HepG2 (cell line): ENCODE results near the gene NSF. TPM values are rescaled to one million over a fixed set of nuclear protein-coding genes. Genes with fewer than 3 reads are reported as not detected.

Experiments
- AGO1 ChIP-seq: fragments of 200-400 bp; formaldehyde crosslinking; IDR thresholded peaks from 2 replicates; pipeline ENCODE4 v1.6.1; 2017; ENCODE audit warnings: mild to moderate bottlenecking, low read depth, low read length, moderate library complexity; ENCODE audit not compliant: poor library complexity, severe bottlenecking
- DPF2 ChIP-seq: sonication (generic); formaldehyde crosslinking; IDR thresholded peaks from 2 replicates; pipeline ENCODE4 v1.4.0; 2020; ENCODE audit warnings: mild to moderate bottlenecking, low read depth, missing genetic modification reagents, borderline replicate concordance
- GZF1 ChIP-seq: sonication (generic); formaldehyde crosslinking; IDR thresholded peaks from 2 replicates; pipeline ENCODE4 v1.5.1; 2020; ENCODE audit warnings: mild to moderate bottlenecking, missing genetic modification reagents
- KAT7 ChIP-seq: IDR thresholded peaks from 2 replicates; pipeline ENCODE4 v1.6.1; 2018; ENCODE audit warnings: borderline replicate concordance, missing compliant biosample characterization
- MIER2 ChIP-seq: IDR thresholded peaks from 2 replicates; pipeline ENCODE4 v1.6.1; 2016; ENCODE audit warnings: missing biosample characterization, missing genetic modification reagents
- SALL1 ChIP-seq: sonication (generic); formaldehyde crosslinking; IDR thresholded peaks from 2 replicates; pipeline ENCODE4 v1.8.0; 2022; ENCODE audit warnings: mild to moderate bottlenecking, missing genetic modification reagents
- SRSF4 ChIP-seq: fragments of 200-400 bp; formaldehyde crosslinking; IDR thresholded peaks from one replicate; pipeline ENCODE4 v1.6.1; 2018; ENCODE audit warnings: mild to moderate bottlenecking, low read depth, low read length, moderate library complexity; ENCODE audit not compliant: poor library complexity, severe bottlenecking
- ZNF180 ChIP-seq: sonication (generic); formaldehyde crosslinking; IDR thresholded peaks from 2 replicates; pipeline ENCODE4 v1.4.0; 2020; ENCODE audit warnings: low read depth, missing genetic modification reagents, borderline replicate concordance
- ZNF724P ChIP-seq: sonication (generic); formaldehyde crosslinking; IDR thresholded peaks from 2 replicates; pipeline ENCODE4 v1.8.0; 2022; ENCODE audit warnings: missing genetic modification reagents, borderline replicate concordance
- ZSCAN20 ChIP-seq: sonication (generic); formaldehyde crosslinking; IDR thresholded peaks from 2 replicates; pipeline ENCODE4 v1.4.0; 2020; ENCODE audit warnings: missing genetic modification reagents, mild to moderate bottlenecking, borderline replicate concordance
- polyA plus RNA-seq, 8 experiments: library from polyadenylated mRNA; depleted of rRNA in 3 of 8; stranded (reverse) in 7 of 8; unstranded in 1 of 8; fragments of >200 nt; fragmentation: Illumina TruSeq in 4 of 8; extraction: Trizol in 4 of 8; gene quantifications; 2 replicates each; pipeline versions ENCODE4 v1.2.1 to v1.2.3, GENCODE V29; 2011 to 2016; ENCODE audit warnings: low read depth in 4 of 8, missing spikeins in 1 of 8, mixed read lengths in 1 of 8; ENCODE audit not compliant: insufficient read depth in 1 of 8
- total RNA-seq, 5 experiments: library from RNA; depleted of rRNA; stranded (reverse); fragments of >200 nt; fragmentation: Illumina TruSeq; extraction: Trizol; gene quantifications; 2 replicates each; pipeline ENCODE4 v1.2.3, GENCODE V29; 2016; ENCODE audit warnings: low read depth in 1 of 5
- TF ChIP-seq, protein P1 (sequence below): sonication (generic); formaldehyde crosslinking; conservative IDR thresholded peaks from 2 replicates; pipeline ENCODE4 v1.4.0; 2020; ENCODE audit warnings: missing genetic modification reagents
- TF ChIP-seq, protein P2 (sequence below): sonication (generic); formaldehyde crosslinking; IDR thresholded peaks from 2 replicates; pipeline ENCODE4 v1.8.1; 2023; ENCODE audit warnings: missing genetic modification reagents, inconsistent platforms, borderline replicate concordance
- TF ChIP-seq, protein P3 (sequence below), 2 experiments: sonication (generic) in 1 of 2; formaldehyde crosslinking in 1 of 2; IDR thresholded peaks; 2 replicates each; pipeline versions ENCODE4 v1.6.1 to v1.9.0; 2014 to 2022; ENCODE audit warnings: antibody characterized with exemption in 1 of 2, borderline replicate concordance in 1 of 2, inconsistent platforms in 1 of 2, low read depth in 1 of 2, missing genetic modification reagents in 1 of 2
- TF ChIP-seq, protein P4 (sequence below): sonication (generic); formaldehyde crosslinking; IDR thresholded peaks from 2 replicates; pipeline ENCODE4 v1.8.0; 2022; ENCODE audit warnings: missing genetic modification reagents, low read depth, mild to moderate bottlenecking, borderline replicate concordance
- TF ChIP-seq, protein P5 (sequence below), 2 experiments: IDR thresholded peaks; 2 replicates each; pipeline ENCODE4 v1.6.1; 2011 to 2012; ENCODE audit warnings: low read length in 2 of 2, borderline replicate concordance in 1 of 2, low read depth in 1 of 2, mild to moderate bottlenecking in 1 of 2, moderate library complexity in 1 of 2

The NSF gene
- total and polyA plus RNA-seq, 2 of the 13 experiments (the other 11 are each of a cell fraction or from before 2014, with no cell fraction given): 21.9 to 37.8 TPM

DNA sequence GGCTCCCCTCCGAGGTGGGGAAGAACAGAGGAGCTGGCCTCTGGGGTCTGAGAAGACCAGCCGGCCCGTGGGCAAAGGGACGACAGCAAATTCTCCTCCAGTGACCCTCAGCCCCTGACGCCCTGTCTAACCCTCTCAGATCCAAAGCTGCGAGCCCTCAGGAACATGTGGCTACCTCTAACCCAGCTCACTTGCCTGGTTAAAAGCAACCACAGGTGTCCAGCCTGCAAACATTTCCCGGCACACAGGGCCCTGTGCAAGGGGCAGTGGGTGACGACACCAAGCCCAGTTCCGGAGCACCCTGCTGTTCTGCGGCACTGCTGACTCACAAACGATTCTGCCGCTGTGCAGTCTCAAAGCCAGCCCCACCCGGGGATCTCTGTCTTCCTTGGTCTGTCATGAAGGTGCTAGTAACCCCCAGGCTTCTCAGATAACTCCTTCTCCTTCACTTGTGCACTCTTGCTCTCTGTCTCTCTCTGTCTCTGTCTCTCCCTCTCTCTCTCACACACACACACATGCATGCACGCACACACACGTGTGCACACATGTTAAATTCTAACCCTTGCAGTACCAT is 205.0 kb downstream of the NSF start (continued):
- TF ChIP-seq, protein P1, sequence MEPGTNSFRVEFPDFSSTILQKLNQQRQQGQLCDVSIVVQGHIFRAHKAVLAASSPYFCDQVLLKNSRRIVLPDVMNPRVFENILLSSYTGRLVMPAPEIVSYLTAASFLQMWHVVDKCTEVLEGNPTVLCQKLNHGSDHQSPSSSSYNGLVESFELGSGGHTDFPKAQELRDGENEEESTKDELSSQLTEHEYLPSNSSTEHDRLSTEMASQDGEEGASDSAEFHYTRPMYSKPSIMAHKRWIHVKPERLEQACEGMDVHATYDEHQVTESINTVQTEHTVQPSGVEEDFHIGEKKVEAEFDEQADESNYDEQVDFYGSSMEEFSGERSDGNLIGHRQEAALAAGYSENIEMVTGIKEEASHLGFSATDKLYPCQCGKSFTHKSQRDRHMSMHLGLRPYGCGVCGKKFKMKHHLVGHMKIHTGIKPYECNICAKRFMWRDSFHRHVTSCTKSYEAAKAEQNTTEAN (CRISPR knock-in tag): 0 out of 2 replicates have a peak, but pooled peaks have one; percentile 70
- TF ChIP-seq, protein P2, sequence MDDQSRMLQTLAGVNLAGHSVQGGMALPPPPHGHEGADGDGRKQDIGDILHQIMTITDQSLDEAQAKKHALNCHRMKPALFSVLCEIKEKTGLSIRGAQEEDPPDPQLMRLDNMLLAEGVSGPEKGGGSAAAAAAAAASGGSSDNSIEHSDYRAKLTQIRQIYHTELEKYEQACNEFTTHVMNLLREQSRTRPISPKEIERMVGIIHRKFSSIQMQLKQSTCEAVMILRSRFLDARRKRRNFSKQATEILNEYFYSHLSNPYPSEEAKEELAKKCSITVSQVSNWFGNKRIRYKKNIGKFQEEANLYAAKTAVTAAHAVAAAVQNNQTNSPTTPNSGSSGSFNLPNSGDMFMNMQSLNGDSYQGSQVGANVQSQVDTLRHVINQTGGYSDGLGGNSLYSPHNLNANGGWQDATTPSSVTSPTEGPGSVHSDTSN: no peak
- TF ChIP-seq ZNF180 (CRISPR knock-in tag) (no peak), ZSCAN20 (no peak), KAT7 (CRISPR knock-in tag) (no peak), MIER2 (CRISPR knock-in tag) (no peak), SRSF4 (no peak), ZNF724P (CRISPR knock-in tag) (0 out of 2 replicates have a peak, but pooled peaks have one; percentile 39), AGO1 (no peak), SALL1 (peak; percentile 50; the same call in 1 of the 2 replicates), DPF2 (peak; percentile 58; the same call in 1 of the 2 replicates), GZF1 (CRISPR knock-in tag) (no peak)
- TF ChIP-seq, protein P3, sequence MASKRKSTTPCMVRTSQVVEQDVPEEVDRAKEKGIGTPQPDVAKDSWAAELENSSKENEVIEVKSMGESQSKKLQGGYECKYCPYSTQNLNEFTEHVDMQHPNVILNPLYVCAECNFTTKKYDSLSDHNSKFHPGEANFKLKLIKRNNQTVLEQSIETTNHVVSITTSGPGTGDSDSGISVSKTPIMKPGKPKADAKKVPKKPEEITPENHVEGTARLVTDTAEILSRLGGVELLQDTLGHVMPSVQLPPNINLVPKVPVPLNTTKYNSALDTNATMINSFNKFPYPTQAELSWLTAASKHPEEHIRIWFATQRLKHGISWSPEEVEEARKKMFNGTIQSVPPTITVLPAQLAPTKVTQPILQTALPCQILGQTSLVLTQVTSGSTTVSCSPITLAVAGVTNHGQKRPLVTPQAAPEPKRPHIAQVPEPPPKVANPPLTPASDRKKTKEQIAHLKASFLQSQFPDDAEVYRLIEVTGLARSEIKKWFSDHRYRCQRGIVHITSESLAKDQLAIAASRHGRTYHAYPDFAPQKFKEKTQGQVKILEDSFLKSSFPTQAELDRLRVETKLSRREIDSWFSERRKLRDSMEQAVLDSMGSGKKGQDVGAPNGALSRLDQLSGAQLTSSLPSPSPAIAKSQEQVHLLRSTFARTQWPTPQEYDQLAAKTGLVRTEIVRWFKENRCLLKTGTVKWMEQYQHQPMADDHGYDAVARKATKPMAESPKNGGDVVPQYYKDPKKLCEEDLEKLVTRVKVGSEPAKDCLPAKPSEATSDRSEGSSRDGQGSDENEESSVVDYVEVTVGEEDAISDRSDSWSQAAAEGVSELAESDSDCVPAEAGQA (IDR thresholded peaks at IDR 0.05; ENCODE audit: low read depth): no peak
- TF ChIP-seq, protein P3 (CRISPR knock-in tag; IDR thresholded peaks at IDR 0.05; ENCODE audit: borderline replicate concordance): no peak
- TF ChIP-seq, protein P4, sequence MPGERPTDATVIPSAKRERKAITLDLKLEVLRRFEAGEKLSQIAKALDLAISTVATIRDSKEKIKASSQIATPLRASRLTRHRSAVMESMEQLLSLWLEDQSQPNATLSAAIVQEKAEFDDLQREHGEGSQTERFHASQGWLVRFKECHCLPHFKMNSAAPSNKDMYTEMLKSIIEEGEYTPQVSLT (CRISPR knock-in tag): no peak
- TF ChIP-seq, protein P5, sequence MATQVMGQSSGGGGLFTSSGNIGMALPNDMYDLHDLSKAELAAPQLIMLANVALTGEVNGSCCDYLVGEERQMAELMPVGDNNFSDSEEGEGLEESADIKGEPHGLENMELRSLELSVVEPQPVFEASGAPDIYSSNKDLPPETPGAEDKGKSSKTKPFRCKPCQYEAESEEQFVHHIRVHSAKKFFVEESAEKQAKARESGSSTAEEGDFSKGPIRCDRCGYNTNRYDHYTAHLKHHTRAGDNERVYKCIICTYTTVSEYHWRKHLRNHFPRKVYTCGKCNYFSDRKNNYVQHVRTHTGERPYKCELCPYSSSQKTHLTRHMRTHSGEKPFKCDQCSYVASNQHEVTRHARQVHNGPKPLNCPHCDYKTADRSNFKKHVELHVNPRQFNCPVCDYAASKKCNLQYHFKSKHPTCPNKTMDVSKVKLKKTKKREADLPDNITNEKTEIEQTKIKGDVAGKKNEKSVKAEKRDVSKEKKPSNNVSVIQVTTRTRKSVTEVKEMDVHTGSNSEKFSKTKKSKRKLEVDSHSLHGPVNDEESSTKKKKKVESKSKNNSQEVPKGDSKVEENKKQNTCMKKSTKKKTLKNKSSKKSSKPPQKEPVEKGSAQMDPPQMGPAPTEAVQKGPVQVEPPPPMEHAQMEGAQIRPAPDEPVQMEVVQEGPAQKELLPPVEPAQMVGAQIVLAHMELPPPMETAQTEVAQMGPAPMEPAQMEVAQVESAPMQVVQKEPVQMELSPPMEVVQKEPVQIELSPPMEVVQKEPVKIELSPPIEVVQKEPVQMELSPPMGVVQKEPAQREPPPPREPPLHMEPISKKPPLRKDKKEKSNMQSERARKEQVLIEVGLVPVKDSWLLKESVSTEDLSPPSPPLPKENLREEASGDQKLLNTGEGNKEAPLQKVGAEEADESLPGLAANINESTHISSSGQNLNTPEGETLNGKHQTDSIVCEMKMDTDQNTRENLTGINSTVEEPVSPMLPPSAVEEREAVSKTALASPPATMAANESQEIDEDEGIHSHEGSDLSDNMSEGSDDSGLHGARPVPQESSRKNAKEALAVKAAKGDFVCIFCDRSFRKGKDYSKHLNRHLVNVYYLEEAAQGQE (IDR thresholded peaks at IDR 0.05; ENCODE audit: borderline replicate concordance in 1 of 2, low read depth in 1 of 2, low read length in 2 of 2): no peak
